ENCODE results near the gene NOLC1. TPM values are rescaled to one million over a fixed set of nuclear protein-coding genes. Genes with fewer than 3 reads are reported as not detected.

NOLC1 gene
- total and polyA plus RNA-seq, 10 of the 15 experiments (the other 5 are each of a cell fraction or from before 2014, with no cell fraction given), result 91.7 to 244 (median 128) TPM

GRCh38 chr10:102147561-102147960 is 4.6 kb upstream of the NOLC1 start:
- Histone ChIP-seq H3K79me2 (ENCODE audit: control insufficient read depth, insufficient read depth, low read length) (peaks cover 6% of the 10 kb centered on the region), H4K20me1 (ENCODE audit: control insufficient read depth, insufficient read depth) (no peaks in the 10 kb centered on the region), H3K9me3 (replicated peaks; ENCODE audit: control insufficient read depth, insufficient read depth, low read length) (no peaks in the 10 kb centered on the region), H3K27ac (ENCODE audit: control insufficient read depth, insufficient read depth) (no peak overlapping the region), H3K4me2 (ENCODE audit: control insufficient read depth, insufficient read depth) (no peak overlapping the region), H3K4me3 (no peak overlapping the region), H3K36me3 (ENCODE audit: control insufficient read depth in 2 of 2, insufficient read depth in 2 of 2, low read length in 1 of 2) (peaks cover 35 to 36% of the 10 kb centered on the region in 2 experiments), H3K9ac (ENCODE audit: control insufficient read depth, insufficient read depth, low read length) (no peak overlapping the region), H3K4me1 (ENCODE audit: control insufficient read depth, insufficient read depth, low read length) (peaks cover 9% of the 10 kb centered on the region), H3K27me3 (replicated peaks in 1 of 2; ENCODE audit: control insufficient read depth in 2 of 2, insufficient read depth in 2 of 2, low read length in 1 of 2) (no peaks in the 10 kb centered on the region), H2AFZ (ENCODE audit: control insufficient read depth, low read depth, low read length) (no peak overlapping the region)
- in situ Hi-C loops (cut with MboI) (no loop called here), intact Hi-C loops (cut with micrococcal nuclease; ENCODE audit: unreplicated experiment) (no loop called here)
- ChIA-PET RAD21 (ENCODE audit: unreplicated experiment) (no interaction called here), SMC1A (ENCODE audit: uncharacterized antibody, unreplicated experiment) (interaction anchor here (1.6 to 2.0 kb wide), 2 partner anchors 13 to 84 kb away, joined by 3 to 11 read pairs; no protein-coding TSS in a partner anchor), POLR2A (interaction anchor here (1.5 kb wide), 1 partner anchor 9 kb away, joined by 5 read pairs; no protein-coding TSS in a partner anchor), CTCF (no interaction called here)
- WGBS (ENCODE audit: insufficient coverage, insufficient replicate concordance, low lambda C conversion rate, missing lambda C conversion rate), result 95% methylated on average over 1 of the region's 1 CpG
- BruUV-seq (replicated peaks), result no TSS peak
- TF ChIP-seq IRF4 (IDR thresholded peaks at IDR 0.05; ENCODE audit: low read depth, low read length), result no peak
- no peak for TF ChIP-seq FOXM1 (IDR thresholded peaks at IDR 0.05; ENCODE audit: low read depth, low read length)
- no peak for TF ChIP-seq HDAC6 (IDR thresholded peaks at IDR 0.05; ENCODE audit: unreplicated experiment)
- TF ChIP-seq SREBF1 (IDR thresholded peaks at IDR 0.05; ENCODE audit: low read length), result no peak
- TF ChIP-seq ATF2 (IDR thresholded peaks at IDR 0.05; ENCODE audit: low read length), result no peak
- TF ChIP-seq POU2F2 (IDR thresholded peaks at IDR 0.05; ENCODE audit: borderline replicate concordance, low read depth, low read length), result no peak
- TF ChIP-seq CBX3 (IDR thresholded peaks at IDR 0.05; ENCODE audit: borderline replicate concordance, low read depth), result no peak
- TF ChIP-seq SREBF2 (IDR thresholded peaks at IDR 0.05; ENCODE audit: low read length), result no peak
- no peak for TF ChIP-seq BRCA1 (IDR thresholded peaks at IDR 0.05; ENCODE audit: low read depth, low read length)
- TF ChIP-seq SP1 (IDR thresholded peaks at IDR 0.05; ENCODE audit: low read depth, low read length), result no peak
- no peak for TF ChIP-seq TAF1 (IDR thresholded peaks at IDR 0.05; ENCODE audit: borderline replicate concordance, low read depth, low read length)
- no peak for TF ChIP-seq ESRRA (IDR thresholded peaks at IDR 0.05; ENCODE audit: low read length)
- TF ChIP-seq CREB1 (IDR thresholded peaks at IDR 0.05; ENCODE audit: low read depth), result no peak
- no peak for TF ChIP-seq ZBED1 (IDR thresholded peaks at IDR 0.05; ENCODE audit: borderline replicate concordance)
- no peak for TF ChIP-seq E4F1 (IDR thresholded peaks at IDR 0.05; ENCODE audit: borderline replicate concordance, partially characterized antibody)
- no peak for TF ChIP-seq CREM (IDR thresholded peaks at IDR 0.05; ENCODE audit: low read depth)
- TF ChIP-seq MTA3 (IDR thresholded peaks at IDR 0.05; ENCODE audit: borderline replicate concordance, low read length), result no peak
- TF ChIP-seq YY1 (IDR thresholded peaks at IDR 0.05; ENCODE audit: low read depth, low read length), result no peak
- no peak for TF ChIP-seq SUPT20H (IDR thresholded peaks at IDR 0.05; ENCODE audit: borderline replicate concordance, control insufficient read depth, low read depth, low read length)
- TF ChIP-seq NFXL1 (IDR thresholded peaks at IDR 0.05; ENCODE audit: borderline replicate concordance), result no peak
- DNase-seq (ENCODE audit: low read depth, low spot score), result no peak
- no peak for FAIRE-seq
- no peak for ATAC-seq
